Germinal center (tissue), 1 donor: ENCODE results near the gene OR10H5.

Experiments
- DNase-seq: peaks from one replicate; pipeline ENCODE4 v3.0.0; 2012; ENCODE audit warnings: mixed read lengths, low spot score

Gene OR10H5

DNA sequence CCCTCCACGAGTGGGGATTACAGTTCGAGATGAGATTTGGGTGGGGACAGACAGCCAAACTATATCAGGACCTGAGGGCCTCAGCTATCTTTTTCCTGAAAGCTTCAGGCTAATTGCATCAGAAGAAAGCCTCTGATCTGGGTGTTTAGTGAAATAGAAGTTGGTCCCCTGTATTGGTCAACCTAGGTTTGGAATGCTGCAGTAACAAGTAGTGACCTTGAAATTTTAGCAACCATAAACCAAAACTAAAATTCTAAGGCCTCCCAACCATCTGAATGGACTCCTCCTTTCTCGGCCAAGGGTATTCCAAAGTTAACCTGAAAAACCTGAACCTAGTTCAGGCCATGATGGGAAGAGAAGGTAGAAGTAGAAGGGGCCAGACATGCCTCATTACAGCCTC lies 62.9 kb downstream of the OR10H5 start:
- no peak for DNase-seq
